SK-N-DZ (cell line): ENCODE data around the gene PCSK5.

Experiments
- DNase-seq: peaks from one replicate; pipeline ENCODE4 v3.0.0-alpha.2; 2015; ENCODE audit warnings: low spot score

PCSK5 gene

DNA sequence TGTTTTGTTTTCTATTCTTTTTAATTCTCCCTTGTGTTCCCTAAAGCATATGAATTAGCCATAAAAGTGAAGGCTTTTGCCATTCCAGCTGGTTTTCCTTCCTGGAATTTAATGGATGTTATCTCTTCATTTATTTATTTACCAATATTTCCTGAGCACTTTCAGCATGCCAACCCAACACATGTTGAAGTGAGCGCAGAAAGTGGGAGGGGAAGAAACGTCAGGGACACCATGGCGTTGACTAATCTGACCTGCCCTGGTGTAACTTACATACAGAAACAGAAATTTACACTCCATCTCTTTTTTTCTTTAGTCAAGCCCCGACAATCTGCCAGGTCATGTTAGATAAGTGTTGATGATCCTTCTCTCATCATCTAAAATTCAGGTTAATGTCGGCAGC is 247.5 kb downstream of the PCSK5 start:
- no peak for DNase-seq

DNA sequence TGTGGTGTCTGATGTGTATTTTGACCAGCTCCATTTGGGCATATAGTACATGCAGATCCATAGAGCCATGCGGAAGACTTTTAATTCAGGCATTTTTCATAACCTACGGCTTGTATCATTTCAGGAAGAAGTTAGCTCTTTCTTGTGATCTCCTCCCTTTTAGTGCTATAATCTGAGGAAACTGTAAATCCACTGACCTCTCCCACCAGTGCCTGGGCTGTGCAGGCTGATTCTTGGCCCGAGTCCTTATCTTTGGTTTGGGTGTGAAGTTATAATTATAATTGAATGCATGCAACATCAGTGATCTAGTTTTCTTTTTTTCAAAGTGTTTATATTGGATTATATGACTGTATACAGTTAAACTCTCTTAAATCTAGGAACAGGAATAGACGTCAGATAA is 247.9 kb downstream of the PCSK5 start:
- no peak for DNase-seq

DNA sequence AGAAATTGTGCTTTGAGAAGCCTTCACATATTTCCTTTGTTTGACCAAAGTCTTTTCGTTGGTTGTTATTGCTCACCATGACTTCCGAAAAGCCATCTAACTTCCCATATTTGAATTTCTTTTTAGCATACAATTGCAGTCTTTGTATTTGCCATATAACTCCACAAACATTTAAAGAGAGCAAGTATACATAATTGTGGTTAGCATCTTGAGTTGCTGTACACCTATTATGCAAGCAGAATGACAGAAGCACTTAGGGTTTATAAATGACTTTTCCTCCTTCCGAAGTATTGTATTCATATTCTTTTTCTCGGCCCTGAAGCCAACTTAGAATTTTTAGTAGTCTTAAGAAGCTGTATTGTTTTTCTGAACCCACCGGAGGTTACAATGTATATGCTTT is 253.4 kb downstream of the PCSK5 start:
- DNase-seq, result no peak

DNA sequence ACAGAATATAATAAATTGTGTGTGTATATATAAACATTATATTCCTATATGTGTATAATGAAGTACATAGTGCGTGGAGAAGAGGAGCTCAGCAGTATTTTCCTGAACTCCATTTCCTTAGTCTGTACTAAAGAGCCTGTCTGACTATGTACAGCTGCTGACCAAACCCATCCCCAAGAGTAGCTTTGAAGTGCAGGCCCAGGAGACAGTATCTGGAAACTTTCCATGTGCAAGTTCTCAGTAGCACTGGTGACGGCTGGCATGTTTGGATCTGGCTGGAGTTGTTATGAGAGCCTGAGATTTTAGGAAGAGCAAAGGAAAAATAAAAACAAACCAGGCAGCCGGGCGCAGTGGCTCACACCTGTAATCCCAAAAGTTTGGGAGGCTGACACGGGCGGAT is 259.5 kb downstream of the PCSK5 start:
- DNase-seq, result no peak

DNA sequence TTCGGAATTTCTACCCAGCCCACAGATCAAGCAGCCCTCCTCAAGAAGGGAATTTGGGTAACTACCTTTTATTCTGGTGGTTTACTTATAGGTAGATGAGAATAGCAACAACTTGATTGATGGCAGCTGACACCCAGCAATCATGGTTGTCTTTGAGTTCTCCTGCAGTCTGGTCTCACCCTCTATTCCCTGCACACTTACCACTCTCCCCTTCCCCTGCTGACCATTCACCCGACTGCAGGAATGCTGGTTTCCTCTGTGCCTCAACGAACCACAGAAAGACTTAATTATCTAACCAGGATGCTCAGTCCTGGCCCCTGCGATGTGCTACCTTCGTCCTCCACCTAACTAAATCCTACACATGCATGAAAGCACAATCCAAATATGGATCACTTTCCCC is 260.8 kb downstream of the PCSK5 start:
- no peak for DNase-seq

DNA sequence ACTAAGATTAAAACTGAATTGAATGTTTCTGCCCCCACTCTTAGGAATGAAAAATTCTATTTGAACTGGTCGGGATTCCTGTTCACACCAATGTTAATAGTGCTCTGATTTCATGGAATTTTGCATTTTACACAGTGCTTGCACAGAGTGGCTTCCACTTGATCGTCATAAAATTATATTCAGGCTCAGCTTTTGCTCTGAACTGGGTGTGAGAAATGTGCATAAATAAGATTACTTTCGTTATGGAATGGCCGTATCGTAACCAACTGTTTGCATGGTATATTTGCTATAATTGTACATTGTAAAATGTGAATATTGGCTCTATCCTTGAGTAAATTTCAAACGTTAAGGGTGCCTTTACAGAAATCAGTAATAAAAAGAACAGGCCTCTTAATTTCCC is 262.9 kb downstream of the PCSK5 start:
- DNase-seq, result no peak

DNA sequence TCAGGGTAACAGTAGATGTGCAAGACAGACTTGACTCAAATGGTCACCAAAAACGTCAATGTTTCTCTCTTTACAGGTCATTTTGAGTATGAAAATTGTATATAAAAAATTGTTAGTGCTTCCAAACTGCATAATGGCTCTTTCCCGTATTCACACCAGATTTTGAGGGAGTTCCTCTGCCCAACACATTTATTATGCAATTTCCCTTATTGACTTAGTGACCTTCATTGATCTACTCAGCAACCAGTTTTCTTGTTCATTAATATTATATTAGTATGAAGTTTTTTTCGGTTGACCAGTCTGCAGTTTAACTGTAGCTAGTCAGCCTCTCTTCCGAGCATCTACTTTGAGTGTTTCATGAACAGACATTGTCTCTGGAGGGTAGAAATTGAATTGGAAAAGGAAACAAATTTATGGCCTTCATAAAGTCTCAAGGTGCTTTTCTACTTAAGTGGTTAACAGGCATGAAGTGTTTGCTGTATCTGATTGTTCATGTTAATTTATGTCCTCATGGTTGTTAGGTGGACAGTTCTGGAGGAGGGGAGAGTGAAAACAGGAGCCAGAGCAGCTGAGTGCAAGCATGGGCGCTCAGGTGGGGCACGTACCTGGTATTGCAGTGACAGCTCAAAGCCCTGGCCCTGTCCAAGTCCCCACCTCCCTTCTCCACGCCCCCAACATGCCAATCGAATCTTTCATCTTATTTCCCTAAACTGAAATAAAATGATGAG is 263.6 kb downstream of the PCSK5 start:
- DNase-seq, result peak; percentile 70

DNA sequence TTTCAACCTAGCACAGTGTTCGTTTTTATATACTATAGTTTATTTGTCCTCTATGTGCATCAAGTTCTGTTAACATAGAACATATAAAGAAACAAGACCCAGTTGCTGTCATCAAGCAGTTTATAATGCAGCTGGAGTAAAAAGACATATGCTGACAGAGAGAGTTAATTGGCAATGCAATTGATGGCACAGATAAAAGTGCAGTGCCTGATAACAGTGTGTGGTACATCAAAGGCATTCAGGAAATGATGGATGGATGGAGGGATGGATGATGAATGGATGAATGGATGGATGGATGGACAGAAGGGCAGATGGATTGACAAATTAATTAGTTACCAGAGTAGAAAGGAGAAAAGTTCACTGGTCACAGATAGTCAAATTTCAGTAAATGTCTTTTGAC is 264.9 kb downstream of the PCSK5 start:
- peak; percentile 70 for DNase-seq

DNA sequence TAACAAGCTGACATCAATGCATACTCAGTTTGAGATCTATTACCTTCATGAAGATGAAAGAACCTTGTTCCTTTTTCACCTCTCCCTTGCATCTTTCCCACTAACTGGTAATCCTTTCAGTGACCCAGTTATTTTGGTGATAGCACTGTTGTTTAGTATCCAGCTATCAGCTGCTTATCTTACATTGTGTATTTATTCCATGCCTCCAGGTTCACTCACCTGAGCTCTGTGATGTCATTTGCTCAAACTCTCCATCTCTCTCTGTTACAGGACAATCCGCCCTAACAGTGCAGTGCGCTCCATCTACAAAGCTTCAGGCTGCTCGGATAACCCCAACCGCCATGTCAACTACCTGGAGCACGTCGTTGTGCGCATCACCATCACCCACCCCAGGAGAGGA is 268.2 kb downstream of the PCSK5 start:
- no peak for DNase-seq

DNA sequence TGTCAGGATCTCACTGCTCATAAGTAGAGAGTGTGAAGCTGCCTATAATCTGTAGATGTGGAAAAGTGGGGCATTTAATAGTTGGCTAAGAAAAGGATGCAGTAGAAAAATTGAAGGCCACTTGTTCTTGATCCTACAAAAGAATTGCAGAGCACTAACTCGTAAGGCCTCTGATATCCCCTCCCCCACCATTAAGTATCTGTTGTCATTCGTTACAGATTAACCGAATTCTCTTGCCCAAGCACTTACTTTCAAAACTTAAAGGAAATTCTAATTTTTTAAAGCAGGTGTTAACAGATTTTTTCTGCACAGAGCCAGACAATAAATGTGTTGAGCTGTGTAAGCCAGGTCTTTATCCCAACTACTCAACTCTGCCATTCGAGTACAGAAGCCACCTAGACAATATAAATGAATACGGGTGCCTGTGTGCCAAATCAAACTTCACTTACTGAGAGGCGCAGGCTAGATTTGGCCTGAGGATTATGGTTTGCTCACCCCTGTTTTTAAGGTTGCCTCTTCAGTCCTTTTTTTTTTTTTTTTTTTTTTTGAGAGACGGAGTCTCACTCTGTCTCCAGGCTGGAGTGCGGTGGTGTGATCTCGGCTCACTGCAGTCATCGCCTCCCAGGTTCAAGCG is 268.9 kb downstream of the PCSK5 start:
- DNase-seq, result no peak

DNA sequence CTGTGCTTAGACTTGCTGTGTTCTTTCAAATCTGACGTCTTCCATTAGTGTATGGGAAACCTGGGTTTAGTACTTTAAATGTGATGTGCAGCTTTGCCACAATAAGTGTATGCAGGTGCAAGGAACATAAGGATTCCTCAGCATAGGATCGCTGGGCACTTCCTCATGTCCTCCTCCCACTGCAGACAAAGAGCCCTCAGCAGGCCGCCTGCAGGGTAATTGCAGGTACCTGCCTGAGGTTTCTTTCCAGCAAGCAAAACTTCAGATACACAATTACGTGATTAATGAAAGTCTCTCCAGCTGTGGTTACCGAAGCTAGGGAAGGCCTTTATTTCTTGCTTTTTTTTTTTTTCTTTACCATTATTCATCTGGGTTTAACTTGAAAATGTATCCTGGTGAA is 270.6 kb downstream of the PCSK5 start:
- no peak for DNase-seq

DNA sequence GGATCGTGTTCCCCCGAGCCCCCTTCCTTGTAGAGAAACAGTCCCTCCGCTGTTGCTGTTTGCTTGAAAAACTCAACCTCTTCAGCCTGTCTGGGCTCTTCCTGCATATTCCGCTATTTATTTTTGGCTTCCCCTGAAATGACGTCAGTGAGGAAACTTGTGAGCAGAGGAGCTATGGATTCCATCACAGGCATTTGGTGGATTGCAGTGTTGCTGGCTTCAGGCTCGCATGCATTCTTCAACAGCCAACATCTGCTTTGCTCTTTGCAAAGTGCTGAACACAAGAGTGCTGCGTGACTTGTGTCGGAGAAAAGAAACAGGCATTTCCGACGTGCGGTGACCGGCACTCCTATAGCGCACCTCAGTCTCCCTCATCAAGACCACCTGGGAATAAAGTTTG is 271.1 kb downstream of the PCSK5 start:
- peak; percentile 22 for DNase-seq

DNA sequence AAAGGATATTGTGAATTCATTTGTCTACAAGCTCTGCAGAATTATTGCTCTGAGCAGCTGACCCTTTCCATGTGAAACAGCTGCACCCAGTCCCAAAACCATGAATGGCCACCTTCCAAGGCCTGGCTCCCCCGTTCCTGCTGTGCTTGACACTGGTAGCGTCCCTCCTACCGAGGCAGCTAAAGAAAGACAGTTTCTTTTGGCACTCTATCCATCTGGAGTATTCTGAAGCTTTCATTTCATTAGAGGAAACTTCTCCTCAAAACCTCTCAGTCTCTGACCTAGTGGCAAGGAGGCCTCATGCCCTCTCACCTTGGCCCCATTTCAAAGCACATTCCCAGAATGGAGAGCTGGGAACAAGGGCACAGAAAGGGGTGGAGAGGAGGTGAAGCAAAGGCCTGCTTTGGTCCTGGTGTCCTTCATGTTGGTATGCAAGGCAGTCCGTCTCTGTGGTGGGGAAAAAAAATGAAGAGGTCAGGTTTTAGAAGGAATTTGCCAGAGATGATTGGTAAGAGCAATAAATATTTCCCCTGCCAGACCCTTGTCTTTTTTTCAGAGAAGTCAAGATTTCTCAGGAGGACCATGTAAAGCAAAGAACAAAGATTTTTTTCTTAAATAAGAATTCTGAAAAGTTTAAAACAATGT is 271.7 kb downstream of the PCSK5 start:
- DNase-seq, result no peak

DNA sequence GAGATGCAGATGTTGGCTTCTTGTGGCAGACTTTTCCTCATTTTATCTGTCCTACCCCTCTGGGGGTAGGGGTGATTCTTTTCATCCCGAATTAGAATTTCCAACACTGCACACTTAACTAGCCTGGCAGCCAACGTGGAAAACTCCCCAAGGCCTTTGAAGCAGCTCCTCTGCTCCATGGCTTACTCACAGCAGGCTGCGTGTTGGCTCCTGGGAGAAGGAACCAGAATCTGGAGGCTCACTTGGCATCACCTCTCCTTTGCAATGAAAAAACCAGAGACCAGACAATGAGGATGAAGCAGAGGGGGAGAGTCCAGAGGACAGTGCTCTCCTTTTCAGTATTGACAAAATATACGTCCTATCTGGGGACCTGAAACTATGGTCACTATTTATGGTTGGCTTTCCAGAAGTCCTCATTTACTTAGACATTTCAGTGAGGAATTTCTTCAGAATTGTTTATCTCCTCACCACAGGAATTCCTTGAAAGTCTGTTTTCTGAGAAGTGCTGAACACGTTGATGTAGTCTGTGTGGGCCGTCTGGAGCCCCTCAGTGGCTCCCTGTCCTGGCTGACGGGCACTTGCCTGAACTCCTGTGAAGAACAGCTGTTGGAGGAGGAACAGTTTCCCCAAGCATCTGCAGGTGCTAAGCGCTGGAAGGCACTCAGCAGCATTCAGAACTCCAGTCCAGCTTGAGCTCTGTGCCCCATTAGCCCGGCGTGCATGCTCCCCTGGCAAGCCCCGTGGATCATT is 272.5 kb downstream of the PCSK5 start:
- peak; percentile 63 for DNase-seq

DNA sequence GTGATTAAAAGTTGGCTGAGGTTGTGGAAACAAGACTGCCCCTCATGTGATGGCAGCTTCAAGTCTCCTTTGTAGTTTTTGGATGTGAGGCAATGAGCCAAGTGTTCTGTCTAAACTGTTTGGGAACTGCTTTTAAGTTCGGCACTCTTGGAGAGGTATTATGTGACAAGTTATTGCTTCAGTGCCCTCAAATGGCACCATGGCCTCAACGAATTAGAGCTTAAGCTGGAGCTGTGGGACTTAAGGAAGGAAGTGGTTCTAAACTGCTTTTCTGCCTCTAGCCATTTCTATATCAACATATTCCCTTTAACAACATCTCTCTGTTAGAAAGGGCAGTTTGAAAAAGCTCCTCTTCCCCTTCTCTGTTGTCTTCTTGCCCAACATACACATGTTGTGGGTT is 276.1 kb downstream of the PCSK5 start:
- DNase-seq, result no peak

DNA sequence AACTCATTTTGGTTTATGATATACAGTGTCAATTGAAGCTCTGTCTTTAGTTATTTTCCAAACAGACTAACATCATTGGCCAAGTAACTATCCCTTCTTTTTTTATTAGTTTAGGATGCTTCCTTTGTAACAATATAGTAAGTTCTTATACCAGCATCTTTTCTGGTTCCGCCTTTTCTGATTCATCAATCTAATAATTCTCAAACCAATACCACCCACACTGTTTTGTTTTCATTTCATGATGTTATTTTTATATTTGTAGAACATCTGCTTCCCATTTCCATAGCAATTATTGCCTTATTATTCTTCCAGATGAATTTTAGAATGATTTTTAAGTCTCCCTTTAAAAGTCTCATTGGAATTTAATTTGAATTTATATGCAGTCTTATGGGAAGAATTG is 285.7 kb downstream of the PCSK5 start:
- DNase-seq, result no peak

DNA sequence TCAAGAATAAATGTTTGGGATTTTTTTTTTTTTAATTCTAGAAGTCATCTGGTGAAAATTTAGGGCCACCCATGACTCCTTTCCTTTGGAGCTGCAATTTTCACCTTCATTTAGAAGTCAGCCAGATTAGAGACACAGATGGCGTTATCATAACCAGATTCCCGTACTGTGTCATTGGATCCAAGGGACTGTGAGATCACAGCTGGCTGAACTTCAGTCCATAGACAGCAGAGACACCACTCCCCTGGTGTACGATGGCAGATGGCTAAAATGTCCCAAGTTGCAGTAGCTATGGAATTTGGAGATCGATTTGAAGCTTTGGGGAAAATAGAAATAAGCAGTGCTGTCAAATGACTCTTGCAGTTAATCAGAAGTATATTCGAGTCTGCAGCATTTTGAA is 287.5 kb downstream of the PCSK5 start:
- no peak for DNase-seq

DNA sequence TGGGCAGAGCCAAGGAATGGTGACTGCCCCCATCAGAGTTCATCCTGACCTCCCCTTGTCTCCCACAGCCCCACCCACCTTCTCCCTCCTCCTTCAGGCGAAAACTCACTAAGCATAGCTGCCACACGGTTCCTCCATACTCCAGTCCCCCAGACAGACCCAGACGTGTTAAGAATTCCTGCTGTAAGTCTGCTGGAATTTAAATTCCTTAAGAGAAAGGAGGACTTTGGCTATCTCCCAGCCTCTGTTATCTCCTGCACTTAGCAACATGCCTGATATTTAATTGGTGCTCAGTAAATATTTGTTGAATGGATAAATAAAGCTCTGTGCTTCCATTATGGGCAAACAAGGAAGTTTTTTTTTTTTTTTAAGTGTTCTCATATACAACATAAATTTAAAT is 290.1 kb downstream of the PCSK5 start:
- DNase-seq, result no peak

DNA sequence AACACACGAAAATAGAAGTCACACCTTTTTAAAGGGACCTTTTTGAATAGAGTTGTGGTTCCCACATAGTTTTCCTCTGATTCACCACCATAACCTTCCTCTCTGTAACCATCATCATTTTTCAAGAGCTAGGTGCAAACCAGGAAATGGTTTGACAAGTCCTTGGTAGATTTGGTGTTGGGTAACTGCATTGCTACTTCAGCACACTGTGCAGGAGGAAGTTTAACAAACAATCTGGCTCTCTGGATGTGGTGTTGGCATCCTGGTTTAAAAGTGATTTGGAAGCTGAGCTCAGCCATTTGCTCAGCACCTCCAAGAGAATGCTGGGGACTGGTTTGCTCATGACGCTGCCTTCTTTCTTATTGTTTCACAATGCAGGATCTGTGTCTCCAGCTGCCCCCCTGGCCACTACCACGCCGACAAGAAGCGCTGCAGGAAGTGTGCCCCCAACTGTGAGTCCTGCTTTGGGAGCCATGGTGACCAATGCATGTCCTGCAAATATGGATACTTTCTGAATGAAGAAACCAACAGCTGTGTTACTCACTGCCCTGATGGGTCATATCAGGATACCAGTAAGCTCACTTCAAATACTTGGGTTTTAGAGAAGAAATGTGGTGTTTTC is 290.7 kb downstream of the PCSK5 start:
- DNase-seq, result no peak

DNA sequence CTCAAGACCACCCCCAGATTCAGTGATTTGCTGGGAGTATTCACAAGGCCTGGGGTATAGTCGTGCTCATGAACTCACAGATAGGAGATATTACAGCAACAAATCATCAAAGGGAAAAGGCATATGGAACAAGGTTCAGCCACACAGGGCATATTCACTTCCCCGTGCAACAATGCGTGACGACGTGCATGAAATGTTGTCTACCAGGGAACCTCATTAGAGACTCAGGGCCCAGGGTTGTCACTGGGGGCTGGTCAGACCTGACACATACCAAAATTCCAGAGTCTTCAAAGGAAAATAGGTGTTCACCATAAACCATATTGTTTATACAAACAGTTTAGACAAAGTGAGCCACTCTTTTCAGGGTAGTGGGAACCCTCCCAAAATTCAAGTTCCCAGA is 291.3 kb downstream of the PCSK5 start:
- no peak for DNase-seq

DNA sequence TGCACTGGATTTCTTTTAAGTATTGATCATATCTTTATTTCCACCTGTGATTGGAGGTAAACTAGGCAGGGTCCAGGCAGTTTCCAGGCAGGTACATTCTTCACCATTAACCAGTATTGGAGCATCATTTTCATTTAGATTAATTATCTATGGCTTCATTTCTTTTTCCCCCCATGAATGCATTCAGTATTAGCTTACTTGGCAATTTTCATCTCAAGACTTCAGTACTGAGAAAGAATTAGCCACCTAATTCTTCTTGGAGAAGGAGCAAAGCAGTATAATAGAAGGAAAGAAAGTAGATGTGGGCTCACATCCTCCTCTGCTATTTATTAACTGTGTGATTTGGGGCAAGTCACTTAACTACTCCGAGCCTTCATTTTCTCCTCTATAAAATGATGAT is 295.0 kb downstream of the PCSK5 start:
- no peak for DNase-seq

DNA sequence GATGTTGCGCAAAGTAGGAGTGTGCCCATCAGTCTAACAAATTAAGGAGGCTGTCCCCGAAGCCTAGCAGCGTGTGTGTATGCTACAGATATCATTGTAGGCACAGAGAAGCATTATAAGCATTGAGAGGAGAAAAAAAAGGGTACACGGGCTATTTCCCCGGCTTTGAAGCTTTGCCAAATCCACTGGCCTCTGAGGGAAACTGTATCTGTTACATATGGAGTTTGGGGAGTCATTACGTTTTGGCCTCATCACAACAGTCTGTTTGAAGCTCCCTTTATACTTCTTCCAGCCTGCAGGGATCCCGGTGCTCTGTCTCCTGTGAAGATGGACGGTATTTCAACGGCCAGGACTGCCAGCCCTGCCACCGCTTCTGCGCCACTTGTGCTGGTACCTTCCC is 297.8 kb downstream of the PCSK5 start:
- no peak for DNase-seq
